T-helper 9 cell (primary cell): Measurements from ENCODE around the gene NCOR2.

Experiments
- DNase-seq: peaks from one replicate; pipeline ENCODE4 v3.0.0-alpha.2; 2020

NCOR2 gene

DNA sequence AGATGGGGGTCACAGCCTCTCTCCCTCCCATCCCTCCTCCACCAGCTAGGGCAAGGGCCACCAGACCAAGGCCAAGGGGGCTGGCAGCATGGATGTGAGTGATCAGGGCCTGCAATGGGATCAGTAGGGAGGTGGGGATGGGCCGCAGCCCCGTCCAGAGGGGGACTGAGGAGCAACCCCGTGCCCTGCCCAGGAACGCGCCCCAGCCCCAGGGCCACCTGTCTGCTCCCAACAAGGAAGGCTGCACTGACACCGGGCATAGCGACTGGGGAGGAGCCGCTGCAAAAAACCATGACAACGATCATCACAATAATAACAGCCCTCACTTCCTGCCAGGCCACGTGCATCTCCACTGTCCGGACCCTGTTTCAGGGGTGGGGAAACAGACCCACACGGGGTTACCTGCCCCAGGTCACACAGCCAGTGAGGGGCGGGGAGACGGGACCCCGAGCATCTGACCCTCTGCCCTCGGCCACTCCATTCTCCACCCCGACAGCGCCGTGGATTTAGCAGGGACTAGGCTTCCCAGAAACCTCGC lies 24.3 kb downstream of the NCOR2 start:
- no peak for DNase-seq

DNA sequence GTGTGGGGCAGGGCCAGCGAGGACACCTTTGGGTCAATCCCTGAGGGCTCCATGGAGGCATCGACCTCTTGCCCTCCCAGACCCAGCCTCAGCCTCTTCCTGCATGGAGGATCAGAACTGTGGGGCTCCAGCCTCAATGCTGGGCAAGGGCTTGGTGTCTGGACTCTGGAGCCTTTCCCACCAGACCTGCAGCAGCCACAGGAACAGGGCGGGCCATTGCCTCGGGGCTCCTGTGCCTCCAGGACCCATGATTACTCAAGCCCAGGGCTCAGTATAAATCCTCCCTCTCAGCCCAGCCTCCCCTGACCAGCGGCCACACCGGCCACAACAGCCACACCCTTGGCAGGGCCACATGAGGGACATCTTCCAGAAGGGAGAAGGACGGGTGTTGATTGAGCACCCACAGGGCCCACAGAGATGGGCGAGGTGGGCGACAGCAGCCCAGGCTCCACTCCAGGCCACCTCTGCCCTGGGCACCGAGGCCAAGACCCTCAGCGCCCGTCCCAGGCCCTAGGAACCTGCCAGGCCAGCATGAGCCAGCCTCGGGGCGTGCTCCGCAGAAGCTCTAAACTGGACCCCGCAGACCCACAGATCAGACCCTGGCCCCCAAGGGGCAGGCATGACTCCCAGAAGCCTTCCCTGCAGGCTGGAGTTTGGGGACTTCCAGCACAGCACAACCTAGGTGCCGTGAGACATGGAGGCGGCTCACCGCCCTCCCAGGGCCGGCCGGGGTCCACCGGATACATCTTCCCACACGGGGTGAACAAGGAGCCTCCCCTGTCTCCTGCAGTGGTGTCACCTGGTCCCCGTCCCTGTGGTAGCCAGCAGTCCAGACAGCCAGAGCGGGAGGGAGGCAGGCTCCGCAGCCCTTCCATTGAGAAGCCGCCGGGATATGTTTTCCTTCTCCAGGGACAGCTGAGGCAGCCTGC lies 25.1 kb downstream of the NCOR2 start:
- no peak for DNase-seq

DNA sequence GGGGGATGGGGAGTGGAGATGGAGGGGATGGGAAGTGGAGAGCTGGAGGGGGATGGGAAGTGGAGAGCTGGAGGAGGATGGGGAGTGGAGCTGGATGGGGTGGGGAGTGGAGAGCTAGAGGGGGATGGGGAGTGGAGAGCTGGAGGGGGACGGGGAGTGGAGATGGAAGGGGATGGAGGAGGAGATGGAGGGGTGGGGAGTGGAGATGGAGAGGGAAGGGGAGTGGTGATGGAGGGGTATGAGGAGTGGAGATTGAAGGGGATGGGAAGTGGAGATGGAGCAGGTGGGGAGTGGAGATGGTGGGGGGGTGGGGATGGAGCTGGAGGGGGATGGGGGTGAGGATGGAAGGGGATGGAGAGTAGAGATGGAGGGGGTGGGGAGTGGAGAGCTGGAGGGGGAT lies 26.1 kb downstream of the NCOR2 start:
- DNase-seq, result no peak

DNA sequence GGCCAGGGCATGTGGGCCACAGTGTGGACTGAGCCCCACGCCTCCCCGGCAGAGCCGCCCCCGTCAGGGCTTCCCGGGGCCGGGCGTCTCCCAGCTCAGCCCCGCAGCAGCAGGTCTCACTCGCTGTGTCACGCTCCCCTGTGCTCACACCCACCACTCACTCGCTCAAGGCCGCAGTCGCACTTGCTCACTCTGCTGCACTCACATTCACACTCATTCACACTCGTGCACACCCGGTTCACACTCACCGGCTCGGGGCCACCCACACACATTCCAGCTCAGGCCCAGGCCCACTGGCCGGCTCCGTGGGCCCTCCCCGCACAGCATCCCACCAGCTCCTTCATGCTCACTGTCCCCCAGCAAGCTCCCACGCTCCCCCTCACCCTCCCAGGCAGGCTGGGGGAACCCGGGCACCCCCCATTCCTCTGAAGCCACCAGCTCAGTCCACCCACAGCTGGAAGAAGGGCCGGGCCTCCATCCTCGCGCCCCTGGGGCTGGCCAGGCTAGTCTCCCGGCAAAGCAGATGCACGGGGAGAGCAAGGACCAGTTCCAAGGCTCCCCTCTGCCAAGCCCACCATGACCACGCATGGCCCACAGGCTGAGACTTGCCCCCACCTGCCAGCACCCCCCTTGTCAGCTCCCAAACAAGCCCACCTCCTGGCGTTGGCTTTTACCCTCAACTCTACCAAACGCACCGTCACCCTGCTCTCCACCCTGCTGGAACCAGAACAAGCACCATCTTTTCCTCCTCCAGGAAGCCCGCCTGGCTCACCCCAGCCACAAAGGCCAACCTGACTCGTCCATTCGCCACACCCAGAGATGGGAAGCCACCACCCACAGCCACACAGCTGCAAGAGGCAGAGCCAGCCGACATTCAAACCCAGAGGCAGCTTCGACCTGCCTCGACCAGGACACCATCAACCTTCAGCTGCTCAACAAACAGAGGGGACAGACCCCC lies 28.0 kb downstream of the NCOR2 start:
- no peak for DNase-seq

DNA sequence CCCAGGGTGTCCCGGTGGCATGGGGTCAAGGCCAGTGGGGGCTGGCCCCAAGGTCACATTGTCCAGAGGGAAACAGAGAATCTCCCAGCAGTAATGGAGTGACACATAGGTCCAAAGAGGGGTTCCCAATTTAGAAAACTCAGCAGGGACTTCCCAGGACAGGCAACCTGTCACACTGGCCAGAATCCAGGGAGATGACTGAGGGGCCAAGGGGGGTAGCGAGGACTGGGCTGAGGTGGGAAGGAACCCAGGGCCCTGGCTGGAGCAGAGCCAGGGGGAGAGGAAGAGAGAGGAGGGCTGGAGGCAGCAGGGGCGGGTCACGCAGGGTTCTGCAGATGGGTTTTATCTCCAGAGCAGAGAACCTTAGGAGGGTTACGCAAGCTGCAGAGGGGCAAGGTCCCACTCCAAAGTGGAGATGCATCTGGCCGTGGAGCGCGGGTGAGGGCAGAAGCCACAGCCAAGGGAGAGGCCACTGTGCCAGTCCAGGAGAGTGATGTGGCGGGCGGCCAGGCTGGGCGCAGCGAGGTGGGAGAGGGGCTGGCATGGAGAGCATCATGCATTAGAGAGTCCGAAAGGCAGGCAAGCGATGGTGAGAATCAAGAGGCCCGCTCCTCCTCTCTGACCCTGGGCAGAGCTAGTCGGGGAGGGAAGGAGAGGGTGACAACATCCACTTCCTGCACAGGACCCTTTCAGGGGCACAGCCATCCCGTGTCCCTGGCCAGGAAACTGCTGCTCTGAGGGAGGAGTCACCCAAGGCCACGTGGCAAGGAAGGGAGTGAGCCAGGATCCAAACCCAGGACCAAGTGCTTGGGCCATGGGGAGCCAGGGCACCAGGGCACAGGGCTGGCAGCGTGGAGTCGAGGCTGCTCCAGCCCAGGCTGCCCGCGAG lies 29.0 kb downstream of the NCOR2 start:
- DNase-seq, result no peak

DNA sequence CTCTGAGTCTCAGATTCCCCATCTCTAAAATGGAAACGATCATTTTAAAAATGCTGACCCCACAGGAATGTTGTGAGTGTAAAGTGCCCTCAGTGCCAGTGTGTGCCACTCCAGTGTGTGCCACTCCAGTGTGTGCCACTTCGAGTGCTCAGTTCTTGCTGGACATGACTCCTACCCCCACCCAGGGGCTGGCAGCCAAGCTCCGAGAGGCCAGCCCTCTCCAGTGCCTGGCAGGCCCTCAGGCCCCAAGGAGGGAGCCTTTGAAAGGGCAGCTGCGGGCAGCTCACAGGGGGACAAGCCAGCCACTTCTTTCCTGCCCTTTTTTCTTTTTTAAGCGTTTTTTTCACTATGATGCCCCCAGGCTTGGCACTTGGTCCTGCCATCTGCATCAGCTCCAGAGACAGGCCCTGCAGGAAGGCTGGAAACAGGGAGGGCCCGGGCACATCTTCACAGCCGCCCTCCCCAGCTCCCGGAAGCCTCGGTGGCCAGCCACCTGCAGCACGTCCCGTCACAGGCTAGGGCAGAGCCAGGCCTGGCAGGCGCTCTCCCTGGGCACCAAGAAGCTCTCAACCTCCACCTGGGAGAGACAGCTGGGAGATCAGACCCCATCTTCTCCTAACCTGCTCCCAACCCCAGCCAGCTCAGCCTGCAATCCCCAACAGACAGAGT lies 29.8 kb downstream of the NCOR2 start:
- DNase-seq, result no peak

DNA sequence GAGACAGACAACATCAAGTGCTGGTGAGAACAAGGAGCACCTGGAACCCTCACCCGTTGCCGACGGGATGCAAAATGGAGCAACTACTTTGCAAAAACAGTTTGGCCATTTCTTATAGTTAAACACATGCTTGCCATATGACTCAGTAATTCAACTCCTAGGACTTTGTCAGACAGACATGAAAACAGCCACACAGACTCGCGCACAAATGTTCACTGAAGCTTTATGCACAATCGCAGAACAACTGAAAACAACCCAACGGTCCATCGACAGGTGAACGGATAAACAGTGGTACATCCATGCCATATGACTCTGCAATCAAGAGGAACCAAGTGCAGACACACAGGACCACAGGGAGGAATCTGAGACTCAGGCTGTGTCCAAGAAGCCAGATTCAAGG lies 30.8 kb downstream of the NCOR2 start:
- no peak for DNase-seq

DNA sequence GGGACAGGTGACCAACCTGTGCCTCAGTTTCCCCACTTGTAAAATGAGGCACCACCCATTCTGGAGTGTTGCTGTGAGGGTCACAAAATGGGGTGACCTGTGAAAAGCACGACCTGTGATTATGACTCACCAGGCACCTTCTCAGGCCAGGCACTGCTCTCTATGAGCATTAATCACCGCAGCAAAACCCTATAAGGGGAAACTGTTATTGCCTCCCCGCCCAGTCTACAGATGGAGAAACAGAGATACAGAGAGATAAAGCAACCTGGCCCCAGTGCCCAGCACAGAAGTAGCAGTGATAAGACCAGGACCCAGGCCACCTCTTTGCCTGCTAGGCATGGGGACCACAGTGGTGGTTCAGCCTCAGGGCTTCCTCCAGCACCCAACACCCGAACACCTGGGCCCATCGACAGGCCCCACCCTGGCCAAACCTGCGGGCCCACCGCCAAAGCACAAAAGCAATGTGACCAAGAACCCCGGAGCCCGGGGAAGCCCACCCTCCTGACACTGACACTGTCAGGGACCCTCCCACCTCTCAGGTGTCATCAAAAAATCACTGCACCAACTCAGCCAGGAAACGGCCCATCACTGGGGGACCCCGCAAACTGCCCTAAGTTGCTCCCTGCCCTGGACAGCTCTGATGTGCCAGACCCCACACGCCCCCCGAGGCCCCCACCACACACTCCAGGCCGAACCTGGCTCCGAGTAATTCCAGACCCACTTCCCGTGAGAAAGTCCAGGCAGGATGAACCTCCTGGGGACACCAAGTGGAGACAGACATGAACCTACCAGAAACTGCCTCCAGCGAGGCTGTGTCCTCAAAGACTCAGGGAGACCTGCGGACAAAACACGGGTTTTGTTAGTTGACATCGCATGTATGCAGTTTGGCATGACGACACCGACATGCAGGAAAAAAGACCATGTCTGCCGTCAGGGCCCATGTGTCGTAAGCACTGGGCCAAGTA lies 32.4 kb downstream of the NCOR2 start:
- DNase-seq, result no peak

DNA sequence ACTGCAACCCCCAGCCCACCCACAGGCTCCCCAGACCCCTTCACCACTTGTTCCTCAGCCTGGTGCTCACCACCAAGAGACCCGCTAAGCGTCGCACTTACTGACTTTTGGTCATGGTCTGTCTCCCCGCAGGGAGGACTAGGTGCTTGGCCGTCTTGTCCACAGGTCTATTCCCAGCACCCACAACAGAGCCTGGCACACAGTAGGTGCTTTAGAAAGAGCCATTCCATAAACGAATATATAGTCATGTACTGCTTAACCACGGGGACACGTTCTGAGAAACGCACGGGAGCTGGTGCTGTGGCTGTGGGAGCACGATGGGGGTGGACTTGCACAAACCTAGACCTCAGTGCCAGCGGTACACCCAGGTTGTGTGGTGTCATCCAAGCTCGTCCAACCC lies 34.0 kb downstream of the NCOR2 start:
- DNase-seq, result no peak

DNA sequence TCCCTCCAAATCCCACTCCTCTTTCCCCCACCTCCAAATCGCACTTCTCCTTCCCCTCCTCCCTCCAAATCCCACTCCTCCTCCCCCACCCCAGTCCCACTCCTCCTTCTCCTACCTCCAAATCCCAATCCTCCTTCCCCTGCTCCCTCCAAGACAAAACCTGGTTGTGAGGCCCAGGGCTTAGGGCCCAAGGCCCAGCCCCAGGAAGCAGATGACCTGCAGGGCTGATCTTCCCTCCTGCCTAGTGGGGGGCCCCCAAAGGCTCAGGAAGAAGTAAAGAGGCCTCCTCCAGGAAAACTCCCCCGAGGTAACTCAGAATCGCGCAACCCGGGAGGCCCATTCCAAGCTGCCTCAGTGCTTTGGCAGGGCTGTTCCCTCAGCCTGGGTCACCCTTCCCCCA lies 34.4 kb downstream of the NCOR2 start:
- DNase-seq, result no peak

DNA sequence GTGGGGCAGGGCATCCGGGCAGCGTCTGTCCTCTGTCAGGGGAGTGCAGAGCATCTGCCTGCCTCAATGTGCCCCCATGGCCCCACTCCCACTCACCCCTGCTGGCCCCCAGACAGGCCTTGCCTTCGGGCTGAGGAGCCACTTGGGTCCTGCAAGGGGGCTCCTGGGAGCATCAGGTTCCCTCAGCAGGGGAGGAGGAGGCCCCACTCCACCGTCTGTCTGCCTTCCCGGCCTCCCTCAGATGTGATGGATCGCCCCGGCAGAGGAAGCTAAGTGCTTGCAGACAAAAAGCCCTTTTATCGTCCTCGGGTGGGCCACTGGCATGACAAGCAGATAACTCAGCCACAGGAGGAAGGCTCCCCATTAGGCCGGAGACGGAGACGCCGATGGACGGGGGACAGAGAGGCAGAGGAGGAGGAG lies 35.1 kb downstream of the NCOR2 start:
- DNase-seq, result no peak

DNA sequence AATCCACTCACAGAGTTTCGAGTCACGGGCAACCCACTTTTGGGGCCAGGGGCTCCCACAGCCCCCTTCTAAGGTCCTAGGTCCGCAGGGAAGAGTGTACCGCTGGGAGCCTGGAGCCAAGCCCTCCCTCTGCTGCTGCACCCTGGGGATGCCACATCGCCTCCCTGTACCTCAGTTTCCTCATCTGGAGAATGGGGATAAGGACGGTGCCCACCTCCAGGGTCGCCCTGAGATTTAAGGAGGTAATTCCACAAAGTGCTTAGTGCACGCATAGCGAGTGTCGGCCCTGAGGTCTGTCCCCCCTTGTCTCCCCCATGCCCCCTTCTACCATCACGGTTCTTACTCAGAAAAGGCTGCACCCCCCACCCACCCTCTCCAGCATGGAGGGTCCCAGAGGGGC lies 35.5 kb downstream of the NCOR2 start:
- DNase-seq, result no peak

DNA sequence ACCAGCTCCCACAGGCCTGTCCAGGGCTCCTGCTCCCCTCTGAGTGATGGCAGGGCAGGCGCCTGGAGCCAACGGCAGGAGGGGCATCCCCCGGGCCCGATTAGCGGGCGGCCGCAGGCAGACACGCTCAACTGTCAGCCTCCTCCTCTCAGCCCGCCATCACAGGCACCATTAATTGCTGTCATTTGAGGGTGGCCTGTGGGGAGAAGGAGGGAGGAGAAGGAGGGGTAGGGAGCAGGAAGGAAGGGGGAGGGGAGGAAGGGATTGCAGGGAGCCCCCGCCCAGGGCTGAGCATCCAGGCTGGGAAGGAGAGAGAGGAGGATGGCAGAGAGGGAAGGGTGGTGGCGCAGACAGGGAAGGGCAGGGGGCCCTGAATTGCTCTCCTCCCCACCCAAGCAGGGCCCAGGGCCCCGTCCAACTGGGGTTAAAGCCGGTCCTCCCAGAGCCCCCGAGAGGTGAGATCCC lies 36.1 kb downstream of the NCOR2 start:
- no peak for DNase-seq

DNA sequence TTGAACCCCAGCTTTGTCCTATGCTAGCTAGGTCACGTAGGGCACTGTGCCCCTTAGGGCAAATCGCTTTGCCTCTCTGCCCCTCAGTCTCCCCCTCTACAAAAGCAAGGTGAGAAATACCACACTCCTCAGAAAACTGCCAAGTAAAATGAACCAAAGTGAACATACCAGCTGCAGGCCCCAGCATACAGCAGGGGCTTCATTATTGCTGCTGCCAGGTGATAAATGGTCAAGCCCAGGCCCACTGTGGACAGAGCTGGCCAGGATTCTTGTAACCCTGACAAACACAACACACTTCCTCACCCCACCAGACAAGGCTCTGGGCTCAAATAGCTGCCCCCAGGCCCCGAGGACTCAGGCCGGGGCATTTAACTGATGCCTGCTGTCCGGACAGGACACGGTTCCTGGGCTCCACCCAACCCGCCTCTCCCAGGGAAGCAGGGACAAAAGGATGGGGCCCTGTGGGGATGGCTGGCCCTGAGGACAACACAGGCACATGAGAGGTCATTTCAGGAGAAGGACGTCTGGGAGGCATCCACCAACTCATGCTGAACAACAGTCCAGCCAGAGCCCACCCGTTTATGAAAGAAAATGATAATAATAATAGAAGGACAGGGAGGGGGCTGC lies 36.7 kb downstream of the NCOR2 start:
- no peak for DNase-seq

DNA sequence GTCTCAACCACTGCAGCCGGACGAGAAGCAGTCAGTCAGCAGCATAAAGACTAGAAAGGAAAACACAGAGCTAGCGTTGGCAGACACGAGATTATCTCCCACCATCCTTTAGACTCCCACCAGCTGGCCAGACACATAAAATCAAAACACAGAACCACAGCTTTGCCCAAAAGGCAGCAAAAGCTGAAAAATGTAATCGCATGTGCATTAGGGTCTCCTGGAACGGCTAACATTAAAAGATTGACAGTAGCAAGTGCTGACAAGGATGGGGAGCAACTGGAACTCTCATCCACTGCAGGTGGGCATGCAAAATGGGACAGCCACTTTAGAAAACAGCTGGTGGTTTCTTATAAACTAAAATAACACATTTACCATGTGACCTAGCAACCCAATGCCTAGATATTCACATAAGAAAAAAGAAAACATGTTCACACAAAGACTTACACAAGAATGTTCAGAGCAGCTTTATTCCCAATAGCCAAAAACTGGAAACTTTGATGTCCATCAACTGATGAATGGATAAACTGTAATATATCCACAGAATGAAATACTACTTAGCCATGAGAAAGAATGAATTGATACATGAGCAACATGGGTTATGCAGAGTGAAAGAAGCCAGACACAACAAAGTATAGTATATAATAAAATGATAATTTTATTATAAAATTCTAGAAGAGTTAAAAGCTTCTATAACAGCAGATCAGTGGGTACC lies 37.7 kb downstream of the NCOR2 start:
- DNase-seq, result no peak

DNA sequence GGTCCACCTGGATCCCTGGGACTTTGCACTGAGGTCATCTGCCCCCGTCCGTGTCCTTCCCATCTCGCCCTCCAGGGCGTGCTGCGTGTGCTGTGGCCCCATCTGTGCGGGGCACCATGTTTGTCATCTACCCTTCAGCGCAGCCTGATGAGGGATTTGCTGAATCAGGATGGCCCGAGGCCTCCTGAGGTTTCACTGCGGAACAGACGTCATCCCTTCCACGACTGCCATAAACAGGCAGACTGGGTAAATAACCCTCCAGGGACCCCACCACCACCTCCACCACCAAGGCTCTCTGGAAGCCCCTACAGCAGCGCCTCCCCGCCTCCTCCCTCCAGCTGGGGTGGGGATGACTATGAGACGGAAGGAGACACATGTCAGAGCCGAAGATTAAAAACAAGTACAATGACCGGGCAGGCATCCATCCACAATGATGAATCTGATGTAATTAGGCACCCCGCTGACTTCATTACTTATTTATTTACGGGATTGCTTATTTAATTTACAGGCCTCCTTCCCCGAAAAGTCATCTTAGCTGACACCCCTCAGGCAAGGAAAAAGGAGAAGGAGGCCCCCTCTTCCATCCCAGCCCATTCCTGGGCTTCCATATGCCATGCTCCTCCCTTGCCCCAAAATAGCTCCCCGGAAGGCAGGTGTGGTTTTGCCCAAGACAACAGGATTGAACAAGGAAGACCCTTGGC lies 39.4 kb downstream of the NCOR2 start:
- no peak for DNase-seq

DNA sequence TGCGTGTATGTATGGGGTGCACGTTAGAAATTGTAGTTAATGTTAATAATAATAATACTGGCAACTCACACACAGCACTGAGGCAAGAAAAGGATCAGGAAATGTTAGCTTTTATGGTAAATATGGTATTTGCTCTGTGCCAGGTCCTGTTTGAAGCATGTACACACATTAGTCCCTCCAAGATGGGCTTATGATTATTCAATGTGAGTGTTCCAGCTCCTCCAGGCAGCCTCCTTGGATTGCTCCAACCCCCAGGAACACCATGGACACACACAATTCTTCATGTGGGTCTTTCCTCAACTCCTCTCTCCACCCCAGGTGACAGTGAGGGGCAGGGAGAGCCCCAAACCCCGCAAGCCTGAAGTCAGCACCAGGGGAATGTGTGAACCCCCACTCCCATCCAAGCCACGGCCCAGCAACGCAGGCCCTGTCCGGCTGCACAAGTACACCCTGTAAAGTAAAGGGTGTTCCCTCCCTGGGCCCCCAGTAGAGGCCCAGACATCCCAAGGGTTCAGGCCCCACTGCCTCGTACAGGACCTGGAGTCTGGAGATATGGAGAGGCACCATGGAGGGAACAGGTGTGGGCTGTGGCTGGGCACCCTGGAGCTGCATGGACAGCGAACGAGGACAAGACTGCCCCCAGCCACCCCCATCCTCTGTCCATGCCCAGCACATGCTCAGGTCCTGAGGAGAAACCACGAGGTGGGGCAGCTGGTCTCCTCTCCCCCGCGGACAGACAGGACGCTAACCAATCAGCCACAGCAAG lies 41.3 kb downstream of the NCOR2 start:
- DNase-seq, result no peak

DNA sequence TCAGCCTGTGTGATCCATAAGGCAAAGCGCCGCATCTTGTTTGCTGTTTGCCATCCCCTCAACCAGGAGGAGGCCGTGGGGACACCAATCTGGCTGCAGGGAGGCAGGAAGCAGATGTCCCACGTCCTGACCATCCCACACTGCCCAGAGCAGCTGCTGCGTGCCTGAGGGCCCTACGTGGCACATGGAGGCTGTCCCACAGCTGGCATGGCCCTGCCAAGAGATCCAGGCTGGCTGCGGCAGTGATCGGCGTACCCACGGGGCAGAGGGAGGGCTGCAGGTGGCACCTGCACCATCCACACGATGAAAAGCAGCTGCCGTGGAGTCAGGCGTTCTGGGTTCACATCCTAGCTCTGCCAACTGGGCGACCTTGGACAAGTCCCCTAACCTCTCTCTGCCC lies 42.0 kb downstream of the NCOR2 start:
- no peak for DNase-seq
